Epithelial cell of prostate (primary cell): Measurements from ENCODE around the gene PDCD11.
"Not testable (repeated sequence)": the region's sequence is repeated elsewhere in the genome, so short reads cannot be mapped to it uniquely, and the experiment has no call there.

Experiments used
- DNase-seq: peaks from one replicate; pipeline ENCODE4 v3.0.0-alpha.2; 2011; ENCODE audit warnings: low read depth, low spot score
- H3K27ac ChIP-seq: fragments of 450-650 bp; 2 replicates; pipeline ENCODE4 v1.5.1; 2017; ENCODE audit warnings: mild to moderate bottlenecking

PDCD11 gene, protein sequence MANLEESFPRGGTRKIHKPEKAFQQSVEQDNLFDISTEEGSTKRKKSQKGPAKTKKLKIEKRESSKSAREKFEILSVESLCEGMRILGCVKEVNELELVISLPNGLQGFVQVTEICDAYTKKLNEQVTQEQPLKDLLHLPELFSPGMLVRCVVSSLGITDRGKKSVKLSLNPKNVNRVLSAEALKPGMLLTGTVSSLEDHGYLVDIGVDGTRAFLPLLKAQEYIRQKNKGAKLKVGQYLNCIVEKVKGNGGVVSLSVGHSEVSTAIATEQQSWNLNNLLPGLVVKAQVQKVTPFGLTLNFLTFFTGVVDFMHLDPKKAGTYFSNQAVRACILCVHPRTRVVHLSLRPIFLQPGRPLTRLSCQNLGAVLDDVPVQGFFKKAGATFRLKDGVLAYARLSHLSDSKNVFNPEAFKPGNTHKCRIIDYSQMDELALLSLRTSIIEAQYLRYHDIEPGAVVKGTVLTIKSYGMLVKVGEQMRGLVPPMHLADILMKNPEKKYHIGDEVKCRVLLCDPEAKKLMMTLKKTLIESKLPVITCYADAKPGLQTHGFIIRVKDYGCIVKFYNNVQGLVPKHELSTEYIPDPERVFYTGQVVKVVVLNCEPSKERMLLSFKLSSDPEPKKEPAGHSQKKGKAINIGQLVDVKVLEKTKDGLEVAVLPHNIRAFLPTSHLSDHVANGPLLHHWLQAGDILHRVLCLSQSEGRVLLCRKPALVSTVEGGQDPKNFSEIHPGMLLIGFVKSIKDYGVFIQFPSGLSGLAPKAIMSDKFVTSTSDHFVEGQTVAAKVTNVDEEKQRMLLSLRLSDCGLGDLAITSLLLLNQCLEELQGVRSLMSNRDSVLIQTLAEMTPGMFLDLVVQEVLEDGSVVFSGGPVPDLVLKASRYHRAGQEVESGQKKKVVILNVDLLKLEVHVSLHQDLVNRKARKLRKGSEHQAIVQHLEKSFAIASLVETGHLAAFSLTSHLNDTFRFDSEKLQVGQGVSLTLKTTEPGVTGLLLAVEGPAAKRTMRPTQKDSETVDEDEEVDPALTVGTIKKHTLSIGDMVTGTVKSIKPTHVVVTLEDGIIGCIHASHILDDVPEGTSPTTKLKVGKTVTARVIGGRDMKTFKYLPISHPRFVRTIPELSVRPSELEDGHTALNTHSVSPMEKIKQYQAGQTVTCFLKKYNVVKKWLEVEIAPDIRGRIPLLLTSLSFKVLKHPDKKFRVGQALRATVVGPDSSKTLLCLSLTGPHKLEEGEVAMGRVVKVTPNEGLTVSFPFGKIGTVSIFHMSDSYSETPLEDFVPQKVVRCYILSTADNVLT (N-terminal part only)

DNA sequence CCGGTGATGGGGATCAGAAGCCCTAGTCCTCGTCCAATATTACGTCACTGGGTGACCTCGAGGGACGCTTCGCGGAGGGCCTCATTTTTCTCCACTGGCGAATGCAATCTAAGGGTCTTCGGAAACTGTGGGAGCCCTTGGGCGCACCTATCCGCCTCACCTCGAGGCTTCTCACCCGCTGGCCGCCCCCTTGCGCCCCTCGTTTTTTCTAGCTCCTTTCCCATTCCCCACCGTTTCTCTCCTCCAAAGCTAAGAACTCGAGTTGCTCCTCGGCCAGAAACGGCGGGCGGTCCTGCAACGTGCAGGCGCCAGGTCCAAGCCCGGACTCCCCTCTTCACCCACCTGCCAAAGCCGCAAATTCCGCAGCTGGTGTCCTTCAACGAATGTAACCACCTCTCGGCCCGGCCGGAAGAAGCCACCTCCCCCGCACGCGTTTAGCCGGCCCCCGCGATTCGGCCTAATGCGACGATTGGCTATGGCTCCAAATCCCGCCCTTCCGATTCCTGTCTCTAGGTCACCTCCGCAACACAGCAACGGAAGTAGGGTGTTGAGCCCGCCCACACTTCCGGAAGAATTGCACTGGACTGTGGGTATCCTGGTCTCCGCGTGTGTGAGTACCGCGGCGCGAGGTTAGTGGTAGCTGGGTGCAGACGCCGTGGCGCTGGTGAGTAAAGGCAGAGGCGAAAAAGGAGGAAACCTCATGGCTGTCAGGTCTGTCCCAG, at the start of gene PDCD11, which contains the start of gene ATP5MK:
TSS of gene PDCD11 (plus strand) at position 560 of the 722 bp plus-strand sequence. CDS start 1,801 bp downstream, outside the sequence.
TSS of gene ATP5MK (minus strand) at position 409 of the 722 bp plus-strand sequence. CDS start 4,018 bp downstream, outside the sequence.
- H3K27ac ChIP-seq = peak within 1 kb of the TSS; percentile 63
- peak; percentile 92 for DNase-seq

DNA sequence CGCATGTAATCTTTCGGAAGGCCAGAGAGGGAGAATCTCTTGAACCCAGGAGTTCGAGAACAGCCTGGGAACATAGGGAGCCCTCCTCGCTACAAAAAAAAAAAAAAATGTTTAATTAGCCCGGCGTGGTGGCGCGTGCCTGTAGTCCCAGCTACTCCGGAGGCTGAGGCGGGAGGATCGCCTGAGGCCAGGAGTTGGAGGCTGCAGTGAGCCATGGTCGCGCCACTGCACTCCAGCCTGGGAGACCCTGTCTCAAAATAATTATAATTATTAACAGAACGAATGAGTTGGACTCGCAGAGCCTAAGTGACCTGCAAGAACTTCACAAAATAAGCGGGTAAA, 46.3 kb upstream of the PDCD11 start:
- DNase-seq = no peak
- H3K27ac ChIP-seq = peak overlapping the region; percentile 43

DNA sequence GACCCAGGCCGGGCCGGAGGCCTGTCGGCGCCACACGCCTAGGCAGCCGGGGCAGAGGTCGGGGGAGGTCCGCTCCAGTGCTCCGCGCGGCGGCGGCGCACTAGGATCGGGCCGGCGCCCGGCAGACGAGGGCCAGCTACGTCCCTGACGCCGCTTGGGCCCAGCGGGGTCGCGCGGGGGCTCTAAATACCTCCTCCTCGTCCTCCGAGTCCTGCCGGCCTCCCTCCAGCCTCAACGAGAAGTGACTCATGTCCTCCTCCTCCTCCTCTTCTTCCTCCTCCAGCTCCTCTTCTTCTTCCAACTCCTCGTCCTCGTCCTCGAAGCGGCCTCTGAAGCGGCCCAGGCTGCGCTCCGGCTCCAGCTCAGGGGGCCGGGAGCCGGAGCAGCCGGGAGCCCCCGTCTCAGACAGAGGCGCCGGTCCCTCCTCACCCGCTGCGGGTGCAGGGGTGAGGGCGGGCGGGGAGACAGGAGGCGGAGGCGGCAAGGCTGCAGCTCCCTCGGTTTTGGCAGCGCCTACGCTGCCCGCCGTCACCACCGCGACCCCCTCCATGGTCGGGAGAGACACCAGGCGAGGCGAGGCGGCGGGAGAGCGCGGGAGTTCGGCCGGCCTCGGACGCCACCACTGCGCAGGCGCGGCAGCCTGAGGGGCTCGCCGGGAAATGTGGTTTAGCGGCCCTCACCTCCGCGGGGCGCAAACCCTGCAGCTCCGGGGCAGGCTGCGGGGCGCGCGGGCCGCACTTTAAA, 45.7 kb upstream of the PDCD11 start, which contains the start of gene PCGF6:
TSS of gene PCGF6 (minus strand) at position 624 of the 744 bp plus-strand sequence. CDS start at position 550, 74 bp downstream.
- no peak for DNase-seq
- H3K27ac ChIP-seq = peak within 1 kb of the TSS; percentile 43

DNA sequence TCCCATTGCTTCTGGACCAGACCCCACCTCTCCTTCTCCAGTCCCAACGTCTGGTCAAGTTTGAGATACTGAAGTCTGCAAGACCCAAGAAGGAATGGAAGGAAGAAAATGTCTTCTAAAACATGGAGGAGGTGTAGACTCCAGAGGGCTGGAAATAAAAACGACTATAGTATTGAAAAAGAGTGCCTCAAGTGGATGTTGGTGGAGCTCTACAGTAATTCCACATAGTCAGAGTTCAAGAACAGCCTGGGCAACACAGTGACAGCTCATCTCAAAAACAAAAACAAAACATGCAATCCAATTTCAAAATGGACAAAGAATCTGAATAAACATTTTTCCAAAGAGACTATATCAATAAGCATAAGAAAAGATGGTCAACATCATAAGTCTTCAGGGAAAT, 43.1 kb upstream of the PDCD11 start:
- H3K27ac ChIP-seq = no peak overlapping the region
- no peak for DNase-seq

DNA sequence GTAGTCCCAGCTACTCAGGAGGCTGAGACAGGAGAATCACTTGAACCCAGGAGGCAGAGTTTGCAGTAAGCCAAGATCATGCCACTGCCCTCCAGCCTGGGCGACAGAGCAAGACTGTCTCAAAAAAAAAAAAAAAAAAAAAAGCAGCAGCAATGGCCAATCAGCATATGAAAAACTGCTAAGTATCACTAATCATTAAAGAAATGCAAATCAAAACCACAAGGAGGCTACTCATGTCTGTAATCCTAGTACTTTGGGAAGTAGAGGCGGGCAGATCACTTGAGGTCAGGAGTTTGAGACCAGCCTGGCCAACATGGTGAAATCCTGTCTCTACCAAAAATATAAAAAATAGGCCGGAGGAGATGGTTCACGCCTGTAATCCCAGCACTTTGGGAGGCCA, 41.9 kb upstream of the PDCD11 start:
- DNase-seq, H3K27ac ChIP-seq: not testable (repeated sequence)

DNA sequence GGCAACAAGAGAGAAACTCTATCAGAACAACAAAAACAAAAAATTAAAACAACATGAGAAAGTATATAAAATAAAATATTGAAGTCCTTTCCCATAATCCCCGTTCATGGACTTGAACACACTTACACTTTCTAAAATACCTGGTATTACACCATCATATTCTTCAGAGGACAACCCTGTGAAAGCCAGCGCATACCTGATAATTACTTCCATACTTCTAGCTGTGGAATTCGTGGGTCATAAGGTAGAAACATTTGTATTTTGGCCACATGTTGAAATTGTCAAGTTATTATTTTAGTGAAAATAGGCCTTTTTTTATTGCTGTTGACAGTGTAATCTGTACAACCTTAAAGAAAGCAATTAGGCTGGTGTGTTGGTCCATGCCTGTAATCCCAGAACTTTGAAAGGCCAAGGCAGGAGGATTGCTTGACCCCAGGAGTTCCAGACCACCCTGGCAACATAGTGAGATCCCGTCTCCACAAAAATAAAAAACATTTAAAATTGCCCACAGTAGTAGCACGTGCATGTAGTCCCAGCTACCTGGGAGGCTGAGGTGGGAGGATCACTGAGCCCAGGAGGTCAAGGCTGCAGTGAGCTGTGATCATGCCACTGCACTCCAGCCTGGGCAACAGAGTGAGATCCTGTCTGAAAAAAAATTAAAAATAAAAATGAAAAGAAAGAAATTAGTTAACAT, 40.4 kb upstream of the PDCD11 start:
- peak overlapping the region; percentile 14 for H3K27ac ChIP-seq
- DNase-seq = no peak

DNA sequence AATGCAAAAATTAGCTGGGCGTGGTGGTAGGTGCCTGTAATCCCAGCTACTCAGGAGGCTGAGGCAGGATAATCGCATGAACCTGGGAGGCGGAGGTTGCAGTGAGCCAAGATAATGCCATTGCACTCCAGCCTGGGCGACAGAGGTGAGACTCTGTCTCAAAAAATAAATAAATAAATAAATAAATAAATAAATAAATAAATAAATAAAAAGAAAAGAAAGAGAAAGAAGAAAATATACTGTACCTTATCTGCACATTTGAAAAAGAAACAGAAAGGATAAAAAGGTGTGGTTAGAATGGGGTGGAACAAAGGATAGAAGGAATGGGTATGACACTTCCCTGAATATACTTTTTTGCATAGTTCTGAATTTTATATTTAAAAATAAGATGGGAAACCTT, 36.9 kb upstream of the PDCD11 start:
- not testable (repeated sequence) for DNase-seq, H3K27ac ChIP-seq

DNA sequence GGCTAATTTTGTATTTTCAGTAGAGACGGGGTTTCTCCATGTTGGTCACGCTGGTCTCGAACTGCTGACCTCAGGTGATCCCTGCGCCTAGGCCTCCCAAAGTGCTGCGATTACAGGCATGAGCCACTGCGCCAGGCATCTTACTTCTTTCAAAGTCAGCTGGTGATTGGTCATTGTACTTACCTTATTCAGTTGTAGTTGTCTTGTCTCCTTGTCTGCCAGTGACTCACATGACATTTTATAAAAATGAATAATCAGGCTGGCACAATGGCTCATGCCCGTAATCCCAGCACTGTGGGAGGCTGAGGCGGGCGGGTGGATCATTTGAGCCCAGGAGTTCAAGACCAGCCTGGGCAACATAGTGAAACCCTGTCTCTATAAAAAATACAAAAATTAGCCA, 35.6 kb upstream of the PDCD11 start:
- DNase-seq = peak; percentile 56

DNA sequence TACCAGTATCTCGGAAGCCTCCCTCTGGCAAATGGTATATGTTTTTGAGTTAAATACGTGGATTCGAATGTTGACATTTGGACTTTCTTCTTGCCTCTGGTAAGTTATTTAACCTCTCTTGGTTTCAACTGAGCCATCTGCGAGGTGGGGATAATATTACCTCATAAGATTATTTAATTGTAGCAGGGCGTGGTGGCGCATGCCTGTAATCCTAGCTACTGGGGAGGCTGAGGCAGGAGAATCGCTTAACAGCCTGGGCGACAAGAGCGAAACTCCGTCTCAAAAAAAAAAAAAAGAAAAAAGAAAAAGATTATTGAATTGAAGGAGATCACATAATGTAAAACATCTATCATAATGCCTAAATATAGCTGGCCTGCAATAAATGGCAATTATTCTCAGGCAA, 29.0 kb upstream of the PDCD11 start:
- H3K27ac ChIP-seq = peak overlapping the region; percentile 58
- no peak for DNase-seq

More for the DNA sequence above, 35.6 kb upstream of the PDCD11 start:
- H3K27ac ChIP-seq = not testable (repeated sequence)

DNA sequence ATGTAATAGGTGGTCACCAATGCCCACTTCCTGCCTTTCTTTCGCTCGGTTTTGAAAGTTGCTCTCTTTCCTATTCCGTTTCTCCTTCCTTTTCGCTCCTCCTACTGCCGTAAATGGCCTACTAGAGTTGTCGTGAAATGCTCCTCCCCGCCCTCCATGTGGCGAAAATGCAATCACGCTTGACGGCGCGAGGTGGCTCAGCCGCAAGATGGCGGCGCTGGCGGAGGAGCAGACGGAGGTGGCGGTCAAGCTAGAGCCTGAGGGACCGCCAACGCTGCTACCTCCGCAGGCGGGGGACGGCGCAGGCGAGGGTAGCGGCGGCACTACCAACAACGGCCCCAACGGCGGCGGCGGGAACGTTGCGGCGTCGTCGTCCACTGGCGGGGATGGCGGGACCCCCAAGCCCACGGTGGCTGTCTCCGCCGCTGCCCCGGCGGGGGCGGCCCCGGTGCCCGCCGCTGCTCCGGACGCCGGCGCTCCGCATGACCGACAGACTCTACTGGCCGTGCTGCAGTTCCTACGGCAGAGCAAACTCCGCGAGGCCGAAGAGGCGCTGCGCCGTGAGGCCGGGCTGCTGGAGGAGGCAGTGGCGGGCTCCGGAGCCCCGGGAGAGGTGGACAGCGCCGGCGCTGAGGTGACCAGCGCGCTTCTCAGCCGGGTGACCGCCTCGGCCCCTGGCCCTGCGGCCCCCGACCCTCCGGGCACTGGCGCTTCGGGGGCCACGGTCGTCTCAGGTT, 28.5 kb upstream of the PDCD11 start, which contains the start of gene TAF5:
TSS of gene TAF5 (plus strand) at position 195 of the 737 bp plus-strand sequence. CDS start at position 209, 14 bp downstream.
- peak; percentile 83 for DNase-seq
- H3K27ac ChIP-seq = peak within 1 kb of the TSS; percentile 58

DNA sequence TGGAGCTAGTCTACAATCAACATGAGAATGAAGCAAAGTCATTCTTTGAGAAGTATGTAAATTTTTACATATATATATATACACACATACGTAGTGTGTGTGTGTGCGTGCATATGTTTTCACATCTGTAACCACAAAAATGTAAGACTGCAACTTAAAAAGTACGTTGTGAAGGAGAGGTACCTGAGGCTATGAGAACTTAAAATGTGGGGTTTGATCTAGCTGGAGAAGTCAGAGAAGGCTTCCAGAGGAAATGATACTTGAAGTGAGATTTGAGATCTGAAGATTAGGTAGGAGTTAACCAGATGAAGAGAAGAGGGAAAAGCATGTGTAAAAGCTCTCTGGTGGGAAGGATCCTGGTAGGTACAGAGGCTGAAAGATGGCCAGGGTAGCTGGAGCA, 22.9 kb upstream of the PDCD11 start:
- no peak for DNase-seq
- no peak overlapping the region for H3K27ac ChIP-seq

DNA sequence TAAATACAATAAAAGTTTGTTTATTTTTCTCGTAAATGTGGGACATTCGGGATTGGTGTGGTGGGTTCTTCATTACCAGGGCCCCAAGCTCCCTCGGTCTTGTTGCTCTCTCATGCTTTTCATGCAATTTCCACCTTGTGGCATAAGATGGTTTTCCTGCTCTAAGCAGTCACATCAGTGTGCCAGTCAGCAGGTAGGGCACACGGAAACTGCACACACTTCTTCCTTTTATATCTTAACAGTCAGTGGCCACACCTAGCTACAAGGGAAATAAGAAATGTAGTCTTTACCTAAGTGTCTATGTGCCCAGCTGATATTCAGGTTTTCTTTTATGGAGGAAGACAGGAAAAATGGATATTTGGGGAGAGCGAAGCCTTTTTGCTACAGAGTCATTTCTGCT, 22.2 kb upstream of the PDCD11 start:
- H3K27ac ChIP-seq = no peak overlapping the region
- no peak for DNase-seq

DNA sequence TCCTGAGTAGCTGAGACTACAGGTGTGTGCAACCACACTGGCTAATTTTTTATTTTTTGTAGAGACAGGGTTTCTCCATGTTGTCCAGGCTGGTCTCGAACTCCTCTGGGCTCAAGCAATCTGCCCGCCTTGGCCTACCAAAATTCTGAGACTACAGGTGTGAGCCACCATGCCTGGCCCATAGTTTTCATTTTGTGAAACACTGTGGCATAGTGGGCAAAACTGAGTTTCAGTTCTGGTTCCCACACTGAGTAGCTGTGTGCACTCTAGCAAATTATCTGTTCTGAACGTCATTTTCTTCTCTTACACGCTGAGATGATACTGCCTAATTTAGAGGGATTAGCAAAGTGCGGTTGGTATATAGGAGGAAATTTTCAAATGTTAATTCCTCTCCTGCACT, 13.7 kb upstream of the PDCD11 start:
- DNase-seq = no peak
- no peak overlapping the region for H3K27ac ChIP-seq

DNA sequence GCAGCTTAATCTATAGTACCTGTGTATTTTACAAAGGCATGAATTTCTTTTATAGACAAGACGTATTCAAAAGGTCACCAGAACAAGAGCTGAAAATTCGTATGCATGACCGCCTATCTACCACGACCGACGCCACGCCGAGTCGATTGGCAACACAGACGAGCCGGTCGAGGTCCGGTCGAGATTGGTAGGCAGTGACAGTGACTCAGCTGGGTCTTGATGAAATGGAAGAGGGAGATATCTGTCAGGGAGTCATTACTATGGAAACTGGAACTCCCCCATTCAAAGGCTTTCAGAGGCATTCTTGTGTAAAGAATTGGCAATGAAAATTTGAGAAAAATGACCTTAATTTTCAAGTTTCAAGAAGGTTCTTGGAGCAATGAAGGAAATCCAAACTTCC, 2.2 kb upstream of the PDCD11 start:
- no peak for DNase-seq
- no peak overlapping the region for H3K27ac ChIP-seq

DNA sequence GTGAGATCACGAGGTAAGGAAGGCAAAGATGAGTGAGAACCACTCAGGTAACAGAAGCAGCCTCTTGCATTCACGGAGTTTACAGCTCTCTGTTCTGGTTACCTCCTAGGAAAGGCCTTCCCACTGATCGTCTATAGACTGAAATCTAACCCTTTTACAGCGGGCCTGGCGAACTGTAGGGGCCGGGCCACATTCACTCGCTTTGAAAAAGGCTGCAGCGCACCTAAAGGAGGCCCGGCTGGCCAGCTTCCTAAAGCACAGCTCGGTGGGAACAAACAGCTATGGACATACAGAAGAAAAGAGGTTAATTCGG, 716 bp upstream of the PDCD11 start:
- H3K27ac ChIP-seq = peak overlapping the region; percentile 63
- DNase-seq = no peak

DNA sequence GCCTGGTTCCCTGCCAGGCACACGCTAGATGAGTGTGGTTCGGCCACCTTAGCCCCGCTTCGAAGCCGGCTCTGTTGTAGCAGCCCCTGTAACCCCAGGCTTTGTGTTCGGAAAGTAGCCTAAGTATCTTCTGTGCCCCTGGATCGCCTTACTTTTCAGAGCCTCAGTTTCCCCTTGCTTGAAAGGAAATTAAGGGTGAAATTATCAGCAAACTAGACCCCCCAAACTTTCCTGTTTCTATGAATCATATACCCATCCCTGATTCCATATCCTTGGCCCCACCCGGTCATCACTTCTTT, 312 bp downstream of the PDCD11 start:
- no peak for DNase-seq
- H3K27ac ChIP-seq = peak overlapping the region; percentile 63

DNA sequence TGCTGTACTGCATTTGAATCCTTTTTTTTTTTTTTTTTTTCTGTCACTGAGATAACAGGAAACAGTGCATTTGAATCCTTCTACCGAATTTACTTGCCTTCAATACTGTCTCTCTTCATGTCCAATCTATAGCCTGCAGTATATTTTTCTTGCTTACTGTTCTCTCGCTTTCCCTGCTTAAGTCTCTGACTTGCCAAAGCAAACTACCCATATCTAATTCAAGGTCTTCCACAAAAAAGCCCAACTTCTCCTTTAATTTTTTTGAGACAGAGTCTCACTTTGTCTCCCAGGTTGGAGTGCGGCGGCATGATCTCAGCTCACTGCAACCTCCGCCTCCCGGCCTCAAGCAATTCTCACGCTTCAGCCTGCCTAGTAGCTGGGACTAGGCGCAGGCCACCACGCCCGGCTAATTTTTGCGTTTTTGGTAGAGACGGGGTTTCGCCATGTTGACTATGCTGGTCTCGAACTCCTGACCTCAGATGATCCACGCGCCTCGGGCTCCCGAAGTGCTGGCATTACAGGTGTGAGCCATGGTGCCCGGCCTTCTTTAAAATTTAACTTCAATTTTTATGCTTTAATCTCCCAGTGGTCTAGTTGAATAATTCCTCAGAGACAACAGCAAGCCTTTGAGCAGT, 882 bp downstream of the PDCD11 start:
- no peak for DNase-seq
- peak overlapping the region; percentile 63 for H3K27ac ChIP-seq
